PC-9 (cell line): ENCODE data around the gene TRIP11. TPM values are rescaled to one million over a fixed set of nuclear protein-coding genes. Genes with fewer than 3 reads are reported as not detected.

Experiments
- BruUV-seq: library from RNA; stranded (reverse); fragments of 400-500 nt; replicated peaks from 2 replicates; lab custom pipeline; 2021; lab: Mats Ljungman, UMichigan
- CTCF ChIA-PET: fragments of 300-600 bp; sonication (Branson Sonifier 250); formaldehyde crosslinking; loops from one replicate; lab custom pipeline; 2022; ENCODE audit warnings: antibody characterized with exemption; lab: Charles Lee
- POLR2A ChIA-PET: fragments of 300-600 bp; sonication (Branson Sonifier 250); formaldehyde crosslinking; loops from one replicate; lab custom pipeline; 2022; ENCODE audit warnings: antibody characterized with exemption; ENCODE audit not compliant: unreplicated experiment; lab: Charles Lee
- DNase-seq, 2 experiments: peaks; one replicate each; pipeline versions ENCODE4 v3.0.0 to v3.0.0-alpha.2; 2015 to 2022; ENCODE audit warnings: mixed read lengths in 1 of 2
- H2AFZ ChIP-seq: fragments of 200-600 bp; sonication (generic); 2 replicates; pipeline ENCODE4 v1.8.1; 2017; ENCODE audit warnings: antibody characterized with exemption
- H3F3A ChIP-seq: fragments of 200-600 bp; sonication (generic); 2 replicates; pipeline ENCODE4 v1.8.1; 2017; ENCODE audit warnings: antibody characterized with exemption, mild to moderate bottlenecking, low read depth; ENCODE audit not compliant: insufficient read depth
- H3K27ac ChIP-seq: fragments of 200-600 bp; sonication (generic); 2 replicates; pipeline ENCODE4 v1.6.1; 2016; ENCODE audit warnings: mixed run types
- H3K27me3 ChIP-seq: fragments of 200-600 bp; sonication (generic); 2 replicates; pipeline ENCODE4 v1.6.1; 2016; ENCODE audit warnings: low read depth, mixed run types; ENCODE audit not compliant: insufficient read depth
- H3K36me3 ChIP-seq: fragments of 200-600 bp; sonication (generic); 2 replicates; pipeline ENCODE4 v1.6.1; 2016; ENCODE audit warnings: low read depth, mixed run types
- H3K4me1 ChIP-seq: fragments of 200-600 bp; sonication (generic); replicated peaks from 2 replicates; pipeline ENCODE4 v1.6.1; 2016; ENCODE audit warnings: mixed run types; ENCODE audit not compliant: insufficient read depth
- H3K4me2 ChIP-seq: fragments of 200-600 bp; sonication (generic); 2 replicates; pipeline ENCODE4 v1.6.1; 2017; ENCODE audit warnings: mixed run types
- H3K4me3 ChIP-seq: fragments of 200-600 bp; sonication (generic); 2 replicates; pipeline ENCODE4 v1.6.1; 2016; ENCODE audit warnings: mixed run types
- H3K79me2 ChIP-seq: fragments of 200-600 bp; sonication (generic); 2 replicates; pipeline ENCODE4 v1.6.1; 2017; ENCODE audit warnings: low read depth, mixed run types
- H3K9me2 ChIP-seq: fragments of 200-600 bp; sonication (generic); 2 replicates; pipeline ENCODE4 v1.8.1; 2017; ENCODE audit warnings: mild to moderate bottlenecking; ENCODE audit not compliant: insufficient read depth
- H3K9me3 ChIP-seq: fragments of 200-600 bp; sonication (generic); 2 replicates; pipeline ENCODE4 v1.8.1; 2016; ENCODE audit warnings: low read depth; ENCODE audit not compliant: insufficient read depth
- H4K20me1 ChIP-seq: fragments of 200-600 bp; sonication (generic); 2 replicates; pipeline ENCODE4 v1.8.1; 2017; ENCODE audit not compliant: insufficient read depth
- EZH2 ChIP-seq: fragments of 200-600 bp; sonication (generic); IDR thresholded peaks from 2 replicates; pipeline ENCODE4 v1.8.0; 2017; ENCODE audit warnings: antibody characterized with exemption, low read depth
- intact Hi-C: fragments of 100-400 bp; cut with micrococcal nuclease; formaldehyde crosslinking; loops from one replicate; pipeline ENCODE4 v1.10.0; 2022; ENCODE audit not compliant: unreplicated experiment
- total RNA-seq: library from RNA; stranded (reverse); gene quantifications from 2 replicates; pipeline ENCODE4 v1.2.3, GENCODE V29; 2021
- TF ChIP-seq, protein P1 (sequence below): fragments of 200-600 bp; sonication (generic); conservative IDR thresholded peaks from 2 replicates; pipeline ENCODE4 v1.6.1; 2017; ENCODE audit warnings: mixed run types, antibody characterized with exemption, mild to moderate bottlenecking, moderate library complexity

TRIP11 gene
- total RNA-seq, 1 experiment from 2014 or later = 22.0 TPM

DNA sequence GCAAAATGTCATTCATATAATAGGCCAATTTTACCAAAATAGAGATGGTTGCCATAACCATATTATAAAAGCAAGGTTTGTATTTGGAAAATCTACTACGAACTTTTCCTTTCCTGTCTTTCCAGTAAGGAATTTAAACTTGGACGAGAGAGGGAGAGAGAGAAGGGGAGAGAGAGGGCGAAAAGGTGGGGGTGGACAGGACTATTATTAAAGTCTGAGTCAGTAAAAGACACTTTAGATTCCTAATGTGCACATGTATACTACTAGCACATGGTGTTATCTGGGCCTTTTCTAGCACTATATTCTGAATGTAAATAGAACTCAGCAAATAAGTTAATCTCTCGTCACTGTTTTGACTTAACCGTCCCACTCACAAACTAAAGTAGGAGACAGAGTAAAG, 62.0 kb downstream of the TRIP11 start:
- no peak for TF ChIP-seq EZH2
- TF ChIP-seq, protein P1, sequence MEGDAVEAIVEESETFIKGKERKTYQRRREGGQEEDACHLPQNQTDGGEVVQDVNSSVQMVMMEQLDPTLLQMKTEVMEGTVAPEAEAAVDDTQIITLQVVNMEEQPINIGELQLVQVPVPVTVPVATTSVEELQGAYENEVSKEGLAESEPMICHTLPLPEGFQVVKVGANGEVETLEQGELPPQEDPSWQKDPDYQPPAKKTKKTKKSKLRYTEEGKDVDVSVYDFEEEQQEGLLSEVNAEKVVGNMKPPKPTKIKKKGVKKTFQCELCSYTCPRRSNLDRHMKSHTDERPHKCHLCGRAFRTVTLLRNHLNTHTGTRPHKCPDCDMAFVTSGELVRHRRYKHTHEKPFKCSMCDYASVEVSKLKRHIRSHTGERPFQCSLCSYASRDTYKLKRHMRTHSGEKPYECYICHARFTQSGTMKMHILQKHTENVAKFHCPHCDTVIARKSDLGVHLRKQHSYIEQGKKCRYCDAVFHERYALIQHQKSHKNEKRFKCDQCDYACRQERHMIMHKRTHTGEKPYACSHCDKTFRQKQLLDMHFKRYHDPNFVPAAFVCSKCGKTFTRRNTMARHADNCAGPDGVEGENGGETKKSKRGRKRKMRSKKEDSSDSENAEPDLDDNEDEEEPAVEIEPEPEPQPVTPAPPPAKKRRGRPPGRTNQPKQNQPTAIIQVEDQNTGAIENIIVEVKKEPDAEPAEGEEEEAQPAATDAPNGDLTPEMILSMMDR = no peak

DNA sequence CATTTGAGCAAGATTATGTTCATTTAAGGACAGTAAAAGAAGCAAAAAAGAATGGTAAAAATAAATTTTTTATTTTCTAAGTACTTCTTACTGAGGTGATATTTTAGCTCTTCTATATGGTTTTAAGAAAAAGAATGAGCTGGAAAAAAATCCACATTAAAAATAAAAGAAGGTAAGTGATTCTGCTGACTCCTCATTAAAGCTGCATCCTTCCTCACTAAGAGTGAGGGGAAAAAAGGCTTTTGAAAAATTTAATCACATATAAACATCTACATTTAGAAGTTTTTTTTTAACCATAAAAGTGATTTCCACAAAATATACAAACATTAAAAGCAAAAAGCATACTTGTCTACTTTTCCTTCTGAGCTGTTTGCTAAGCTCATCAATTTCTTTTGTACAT, 64.1 kb downstream of the TRIP11 start:
- H3K4me3 ChIP-seq = no peak overlapping the region
- H2AFZ ChIP-seq = no peak overlapping the region
- no peak for DNase-seq
- ChIA-PET POLR2A (interaction anchor here (0.7 kb wide), 1 partner anchor 130 kb away, joined by 3 read pairs; the partner anchor contains the start of gene ATXN3), CTCF (no interaction called here)
- H4K20me1 ChIP-seq = no peaks in the 10 kb centered on the region
- TF ChIP-seq EZH2 = no peak
- TF ChIP-seq, protein P1 = no peak
- no peaks in the 10 kb centered on the region for H3K27me3 ChIP-seq
- H3K4me2 ChIP-seq = no peak overlapping the region
- peaks cover 3% of the 10 kb centered on the region; the same call in 1 of the 2 replicates for H3F3A ChIP-seq
- H3K79me2 ChIP-seq = no peaks in the 10 kb centered on the region
- no TSS peak for BruUV-seq
- 0 out of 2 replicates have a peak, but pooled peaks cover 3% of the 10 kb centered on the region for H3K4me1 ChIP-seq
- intact Hi-C loops = no loop called here
- no peaks in the 10 kb centered on the region for H3K9me3 ChIP-seq
- H3K36me3 ChIP-seq = no peaks in the 10 kb centered on the region
- H3K9me2 ChIP-seq = no peaks in the 10 kb centered on the region
- H3K27ac ChIP-seq = no peak overlapping the region

More for the DNA sequence above, 62.0 kb downstream of the TRIP11 start:
- 0 out of 2 replicates have a peak, but pooled peaks cover 3% of the 10 kb centered on the region for H3K4me1 ChIP-seq
- no TSS peak for BruUV-seq
- no peak for DNase-seq
- H3K79me2 ChIP-seq = no peaks in the 10 kb centered on the region
- no peaks in the 10 kb centered on the region for H3K9me2 ChIP-seq
- H4K20me1 ChIP-seq = no peaks in the 10 kb centered on the region
- H3K27ac ChIP-seq = no peak overlapping the region
- no peak overlapping the region for H3K4me2 ChIP-seq
- H3K9me3 ChIP-seq = no peaks in the 10 kb centered on the region
- H2AFZ ChIP-seq = no peak overlapping the region
- no peaks in the 10 kb centered on the region for H3K27me3 ChIP-seq
- intact Hi-C loops = no loop called here
- ChIA-PET CTCF (no interaction called here), POLR2A (no interaction called here)
- H3F3A ChIP-seq = peaks cover 3% of the 10 kb centered on the region; the same call in 1 of the 2 replicates
- H3K4me3 ChIP-seq = no peak overlapping the region
- H3K36me3 ChIP-seq = no peaks in the 10 kb centered on the region

DNA sequence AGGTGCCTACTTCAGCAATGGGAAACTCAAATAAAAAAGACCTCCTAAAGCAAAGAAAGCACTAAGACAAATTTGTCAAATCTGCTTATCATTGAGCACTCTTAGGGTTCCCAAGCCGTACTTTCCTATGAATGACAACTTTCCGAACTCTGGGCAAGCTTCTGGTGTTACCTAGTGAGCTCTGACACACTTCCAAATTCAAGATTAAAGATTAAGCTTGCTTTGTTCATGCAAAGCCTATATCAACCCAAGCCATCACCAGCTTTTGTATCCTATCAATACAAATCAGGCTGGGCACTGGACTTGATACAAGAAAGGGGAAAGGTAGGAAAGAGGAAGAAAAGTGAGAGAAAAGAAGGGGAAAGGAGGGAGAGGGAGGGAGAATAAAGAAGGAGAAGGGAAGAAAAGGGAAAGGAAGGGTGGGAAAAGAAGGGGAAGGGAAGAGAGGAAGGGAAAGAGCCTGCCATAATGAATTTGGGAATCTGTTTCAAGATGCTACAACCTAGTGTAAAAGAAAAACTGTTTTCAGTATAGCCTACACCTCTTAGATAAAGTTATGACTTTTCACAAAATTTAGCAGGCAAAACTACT, 68.6 kb downstream of the TRIP11 start:
- H3K36me3 ChIP-seq = no peaks in the 10 kb centered on the region
- H3K4me2 ChIP-seq = no peak overlapping the region
- DNase-seq = no peak
- intact Hi-C loops = no loop called here
- H3K27ac ChIP-seq = no peak overlapping the region
- no peak overlapping the region for H2AFZ ChIP-seq
- no peaks in the 10 kb centered on the region for H3K4me1 ChIP-seq
- H3K79me2 ChIP-seq = no peaks in the 10 kb centered on the region
- H3K9me2 ChIP-seq = no peaks in the 10 kb centered on the region
- H4K20me1 ChIP-seq = no peaks in the 10 kb centered on the region
- POLR2A ChIA-PET = no interaction called here
- CTCF ChIA-PET = no interaction called here
- TF ChIP-seq, protein P1 = no peak
- TF ChIP-seq EZH2 = no peak
- no peak overlapping the region for H3K4me3 ChIP-seq
- no peaks in the 10 kb centered on the region for H3K9me3 ChIP-seq
- no peaks in the 10 kb centered on the region for H3F3A ChIP-seq
- no TSS peak for BruUV-seq
- no peaks in the 10 kb centered on the region for H3K27me3 ChIP-seq
